ENCODE results near the gene PRKACA.

DNA sequence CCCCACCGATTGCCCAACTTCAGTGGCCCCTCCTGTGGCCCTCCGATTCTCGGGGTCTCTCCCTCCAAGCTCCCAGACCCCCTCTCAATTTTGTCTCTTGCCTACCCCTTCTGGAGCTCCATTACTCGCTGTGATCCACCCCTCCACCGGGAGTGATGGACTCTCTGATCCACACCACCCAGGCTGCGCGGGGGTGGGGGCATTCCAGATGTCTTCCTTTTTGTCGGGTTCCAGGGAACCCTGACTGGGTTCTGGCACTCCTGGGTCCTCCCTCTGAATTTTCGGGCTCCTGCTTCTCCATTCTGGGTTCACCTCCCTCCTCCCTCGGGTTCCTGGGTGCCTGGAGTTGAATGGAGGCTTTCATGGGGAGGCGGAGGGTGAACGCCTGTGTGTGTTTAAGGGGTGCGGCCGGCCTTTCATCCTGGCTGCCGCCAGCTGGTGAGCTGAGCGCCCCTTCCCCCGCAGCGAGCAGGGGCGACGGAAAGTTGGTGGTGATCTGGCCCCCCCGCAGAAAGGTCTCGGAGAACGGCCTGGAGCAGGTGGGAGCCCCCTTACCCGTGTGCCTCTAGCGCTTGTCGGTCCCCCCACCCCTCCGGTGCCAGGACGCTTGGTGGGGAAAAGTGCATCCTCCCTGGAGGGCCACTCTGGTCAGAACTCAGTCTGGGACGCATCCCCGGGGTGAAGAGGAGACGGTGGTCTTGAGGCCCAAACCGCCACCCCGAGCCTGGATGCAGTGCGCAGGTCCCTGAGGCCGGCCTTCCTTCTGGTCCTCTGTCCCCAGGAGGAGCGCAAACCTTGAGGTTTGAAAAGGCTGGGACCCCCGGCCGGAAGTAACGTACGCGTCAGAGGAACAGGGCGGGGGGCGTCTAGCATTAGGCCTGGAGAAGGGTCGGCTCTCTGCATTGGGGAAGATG lies 43.4 kb downstream of the PRKACA start:
- TF ChIP-seq, protein P1, sequence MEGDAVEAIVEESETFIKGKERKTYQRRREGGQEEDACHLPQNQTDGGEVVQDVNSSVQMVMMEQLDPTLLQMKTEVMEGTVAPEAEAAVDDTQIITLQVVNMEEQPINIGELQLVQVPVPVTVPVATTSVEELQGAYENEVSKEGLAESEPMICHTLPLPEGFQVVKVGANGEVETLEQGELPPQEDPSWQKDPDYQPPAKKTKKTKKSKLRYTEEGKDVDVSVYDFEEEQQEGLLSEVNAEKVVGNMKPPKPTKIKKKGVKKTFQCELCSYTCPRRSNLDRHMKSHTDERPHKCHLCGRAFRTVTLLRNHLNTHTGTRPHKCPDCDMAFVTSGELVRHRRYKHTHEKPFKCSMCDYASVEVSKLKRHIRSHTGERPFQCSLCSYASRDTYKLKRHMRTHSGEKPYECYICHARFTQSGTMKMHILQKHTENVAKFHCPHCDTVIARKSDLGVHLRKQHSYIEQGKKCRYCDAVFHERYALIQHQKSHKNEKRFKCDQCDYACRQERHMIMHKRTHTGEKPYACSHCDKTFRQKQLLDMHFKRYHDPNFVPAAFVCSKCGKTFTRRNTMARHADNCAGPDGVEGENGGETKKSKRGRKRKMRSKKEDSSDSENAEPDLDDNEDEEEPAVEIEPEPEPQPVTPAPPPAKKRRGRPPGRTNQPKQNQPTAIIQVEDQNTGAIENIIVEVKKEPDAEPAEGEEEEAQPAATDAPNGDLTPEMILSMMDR (IDR thresholded peaks at IDR 0.05) = no peak
- TF ChIP-seq ZFX (IDR thresholded peaks at IDR 0.05; ENCODE audit: borderline replicate concordance) = no peak

All from 22Rv1 (cell line).